ENCODE data around the gene KRTAP10-12. TPM values are rescaled to one million over a fixed set of nuclear protein-coding genes. Genes with fewer than 3 reads are reported as not detected.

KRTAP10-12 gene
- polyA plus RNA-seq, 1 of the 3 experiments (the other 2 are of a cell fraction) = not detected

- H3K36me3 ChIP-seq (replicated peaks in 1 of 2; ENCODE audit: control insufficient read depth in 1 of 2, insufficient read depth in 2 of 2, low read length in 1 of 2) = no peaks in the 10 kb centered on the region
- no peaks in the 10 kb centered on the region for H3K79me2 ChIP-seq (ENCODE audit: insufficient read depth)
- TF ChIP-seq, protein P1, sequence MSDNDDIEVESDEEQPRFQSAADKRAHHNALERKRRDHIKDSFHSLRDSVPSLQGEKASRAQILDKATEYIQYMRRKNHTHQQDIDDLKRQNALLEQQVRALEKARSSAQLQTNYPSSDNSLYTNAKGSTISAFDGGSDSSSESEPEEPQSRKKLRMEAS (IDR thresholded peaks at IDR 0.05; ENCODE audit: low read depth) = no peak
- no peak for TF ChIP-seq POLR2AphosphoS5 (IDR thresholded peaks at IDR 0.05; ENCODE audit: low read depth, low read length)
- TF ChIP-seq GABPA (IDR thresholded peaks at IDR 0.05; ENCODE audit: low read depth) = no peak
- no peak for TF ChIP-seq CHD2 (IDR thresholded peaks at IDR 0.05; ENCODE audit: low read length, partially characterized antibody)
- no peak for TF ChIP-seq JUND (IDR thresholded peaks at IDR 0.05)
- TF ChIP-seq REST (IDR thresholded peaks at IDR 0.05; ENCODE audit: low read depth, low read length) = no peak
- TF ChIP-seq YY1 (IDR thresholded peaks at IDR 0.05; ENCODE audit: low read depth) = no peak
- no peak for TF ChIP-seq FOXJ3 (CRISPR knock-in tag; IDR thresholded peaks at IDR 0.05)
- TF ChIP-seq PBX3 (IDR thresholded peaks at IDR 0.05) = no peak
- TF ChIP-seq FOSL2 (IDR thresholded peaks at IDR 0.05; ENCODE audit: borderline replicate concordance, low read depth) = no peak
- no peak for TF ChIP-seq MXI1 (IDR thresholded peaks at IDR 0.05; ENCODE audit: low read depth, low read length)
- TF ChIP-seq, protein P2, sequence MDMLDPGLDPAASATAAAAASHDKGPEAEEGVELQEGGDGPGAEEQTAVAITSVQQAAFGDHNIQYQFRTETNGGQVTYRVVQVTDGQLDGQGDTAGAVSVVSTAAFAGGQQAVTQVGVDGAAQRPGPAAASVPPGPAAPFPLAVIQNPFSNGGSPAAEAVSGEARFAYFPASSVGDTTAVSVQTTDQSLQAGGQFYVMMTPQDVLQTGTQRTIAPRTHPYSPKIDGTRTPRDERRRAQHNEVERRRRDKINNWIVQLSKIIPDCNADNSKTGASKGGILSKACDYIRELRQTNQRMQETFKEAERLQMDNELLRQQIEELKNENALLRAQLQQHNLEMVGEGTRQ (IDR thresholded peaks at IDR 0.05; ENCODE audit: borderline replicate concordance, low read depth, low read length) = no peak
- TF ChIP-seq ZBTB33 (IDR thresholded peaks at IDR 0.05; ENCODE audit: borderline replicate concordance, low read depth) = no peak
- TF ChIP-seq RAD21 (IDR thresholded peaks at IDR 0.05; ENCODE audit: low read length) = no peak
- no peak for TF ChIP-seq SIN3A (IDR thresholded peaks at IDR 0.05; ENCODE audit: borderline replicate concordance, low read depth, low read length)
- no peak for TF ChIP-seq GATA2 (CRISPR knock-in tag; IDR thresholded peaks at IDR 0.05)
- no peak for TF ChIP-seq TEAD4 (IDR thresholded peaks at IDR 0.05; ENCODE audit: borderline replicate concordance, insufficient read depth)
- TF ChIP-seq NFIC (IDR thresholded peaks at IDR 0.05; ENCODE audit: borderline replicate concordance) = no peak
- no peak within 1 kb of the TSS for H3K27ac ChIP-seq (ENCODE audit: low read depth in 2 of 2, low read length in 1 of 2)
- ChIA-PET CTCF (no interaction called here), POLR2A (no interaction called here)
- peaks cover 17% of the 10 kb centered on the region; the same call in 1 of the 2 replicates for H3K27me3 ChIP-seq (ENCODE audit: insufficient read depth)
- WGBS (ENCODE audit: low lambda C conversion rate) = 21% methylated on average over 20 of the region's 26 CpGs
- no peak for DNase-seq
- no peak within 1 kb of the TSS for H3K4me2 ChIP-seq
- no peak within 1 kb of the TSS for H3K4me3 ChIP-seq (ENCODE audit: low read depth in 2 of 2, low read length in 1 of 2)
- H2AFZ ChIP-seq (ENCODE audit: low read depth) = no peak within 1 kb of the TSS
- H3K9ac ChIP-seq = no peak within 1 kb of the TSS
- no peaks in the 10 kb centered on the region for H3K9me3 ChIP-seq
- H4K20me1 ChIP-seq (ENCODE audit: insufficient read depth) = no peaks in the 10 kb centered on the region
- H3F3A ChIP-seq (replicated peaks; ENCODE audit: insufficient read depth) = no peaks in the 10 kb centered on the region
- no peaks in the 10 kb centered on the region for H3K4me1 ChIP-seq (ENCODE audit: control insufficient read depth in 1 of 2, insufficient read depth in 2 of 2, low read depth in 1 of 2, low read length in 1 of 2)
- 0 out of 2 replicates have a peak, but pooled peaks cover 4% of the 10 kb centered on the region for H3K9me2 ChIP-seq
Observed at GRCh38 chr21:44657635-44658540, 39.1 kb upstream of the KRTAP10-12 start, which contains the start of gene KRTAP12-3. Gene KRTAP12-3, plus strand, starts transcription at chr21:44657932. Its CDS starts 48 bp downstream, at chr21:44657980.

All from SK-N-SH (cell line).